HG03575 (cell line): ENCODE data around the gene KRT76.

ENCODE experiments used
- ATAC-seq: cut with Tn5 transposase; IDR thresholded peaks from one replicate; pipeline ENCODE4 v1.9.1; 2021; ENCODE audit not compliant: unreplicated experiment, insufficient number of reproducible peaks, low FRiP score; ENCODE audit errors: extremely low read depth

KRT76 gene

GRCh38 chr12:52748578-52748977 lies 28.6 kb downstream of the KRT76 start:
- ATAC-seq: no peak

- no peak for ATAC-seq
Observed at GRCh38 chr12:52745554-52745953, 31.6 kb downstream of the KRT76 start.

GRCh38 chr12:52744493-52745156 lies 32.5 kb downstream of the KRT76 start:
- ATAC-seq: no peak

- no peak for ATAC-seq
Observed at GRCh38 chr12:52742822-52743457, 34.2 kb downstream of the KRT76 start.

- no peak for ATAC-seq
Observed at GRCh38 chr12:52742196-52742580, 35.0 kb downstream of the KRT76 start.

- ATAC-seq: no peak
Observed at GRCh38 chr12:52741375-52742195, 35.6 kb downstream of the KRT76 start.

- ATAC-seq: no peak
Observed at GRCh38 chr12:52740584-52740983, 36.6 kb downstream of the KRT76 start.

GRCh38 chr12:52739963-52740362 lies 37.2 kb downstream of the KRT76 start:
- no peak for ATAC-seq

GRCh38 chr12:52735816-52736632 lies 41.1 kb downstream of the KRT76 start:
- ATAC-seq: no peak

- ATAC-seq: no peak
Observed at GRCh38 chr12:52735106-52735505, 42.0 kb downstream of the KRT76 start.

- ATAC-seq: no peak
Observed at GRCh38 chr12:52730793-52731192, 46.4 kb downstream of the KRT76 start.

GRCh38 chr12:52730383-52730782 lies 46.8 kb downstream of the KRT76 start:
- no peak for ATAC-seq

- ATAC-seq: no peak
Observed at GRCh38 chr12:52729147-52729546, 48.0 kb downstream of the KRT76 start.

- no peak for ATAC-seq
Observed at GRCh38 chr12:52728374-52728773, 48.8 kb downstream of the KRT76 start.

- ATAC-seq: no peak
Observed at GRCh38 chr12:52727037-52727436, 50.1 kb downstream of the KRT76 start.

- no peak for ATAC-seq
Observed at GRCh38 chr12:52726451-52726850, 50.7 kb downstream of the KRT76 start.

- no peak for ATAC-seq
Observed at GRCh38 chr12:52724384-52724783, 52.8 kb downstream of the KRT76 start.

- ATAC-seq: no peak
Observed at GRCh38 chr12:52722680-52723079, 54.5 kb downstream of the KRT76 start.

GRCh38 chr12:52721838-52722470 lies 55.2 kb downstream of the KRT76 start:
- no peak for ATAC-seq
